GM19463 (cell line): Measurements from ENCODE around the gene PCNX3.

Experiments used
- ATAC-seq: cut with Tn5 transposase; IDR thresholded peaks from one replicate; pipeline ENCODE4 v1.9.1; 2021; ENCODE audit warnings: mild to moderate bottlenecking, moderate library complexity; ENCODE audit not compliant: unreplicated experiment

Gene PCNX3

DNA sequence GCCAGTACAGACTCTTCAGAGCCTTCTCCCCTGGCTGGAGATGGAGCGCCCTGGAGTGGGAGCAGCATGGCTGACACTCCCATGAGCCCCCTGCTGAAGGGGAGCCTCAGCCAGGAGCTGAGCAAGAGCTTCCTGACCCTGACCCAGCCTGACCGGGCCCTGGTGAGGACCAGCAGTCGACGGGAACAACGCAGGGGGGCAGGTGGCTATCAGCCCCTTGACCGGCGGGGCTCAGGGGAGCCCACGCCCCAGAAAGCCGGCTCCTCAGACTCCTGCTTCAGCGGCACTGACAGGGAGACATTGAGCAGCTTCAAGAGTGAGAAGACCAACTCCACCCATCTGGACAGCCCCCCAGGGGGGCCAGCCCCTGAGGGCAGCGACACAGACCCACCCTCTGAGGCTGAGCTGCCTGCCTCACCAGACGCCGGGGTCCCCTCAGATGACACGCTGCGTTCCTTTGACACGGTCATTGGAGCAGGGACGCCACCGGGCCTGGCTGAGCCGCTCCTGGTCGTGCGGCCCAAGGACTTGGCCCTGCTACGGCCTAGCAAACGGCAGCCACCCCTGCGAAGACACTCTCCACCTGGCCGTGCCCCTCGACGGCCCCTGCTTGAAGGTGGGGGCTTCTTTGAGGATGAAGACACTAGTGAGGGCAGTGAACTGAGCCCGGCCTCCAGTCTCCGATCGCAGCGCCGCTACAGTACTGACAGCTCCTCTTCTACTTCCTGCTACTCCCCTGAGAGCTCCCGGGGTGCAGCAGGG, 2.6 kb downstream of the PCNX3 start:
- no peak for ATAC-seq

DNA sequence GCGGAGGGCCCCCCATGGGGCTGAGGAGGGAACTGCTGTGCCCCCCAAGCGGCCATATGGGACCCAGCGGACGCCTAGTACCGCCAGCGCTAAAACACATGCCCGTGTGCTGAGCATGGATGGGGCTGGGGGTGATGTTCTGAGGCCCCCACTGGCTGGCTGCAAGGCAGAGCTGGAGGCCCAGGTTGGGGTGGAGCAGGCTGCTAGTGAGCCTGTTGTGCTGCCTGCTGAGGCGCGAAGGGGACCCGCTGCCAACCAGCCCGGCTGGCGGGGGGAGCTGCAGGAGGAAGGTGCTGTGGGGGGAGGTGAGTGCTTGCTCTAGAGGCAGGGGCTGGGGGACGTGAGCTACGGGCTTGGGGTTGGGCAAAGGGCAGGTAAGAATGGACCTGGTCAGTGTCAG, 3.2 kb downstream of the PCNX3 start:
- no peak for ATAC-seq

DNA sequence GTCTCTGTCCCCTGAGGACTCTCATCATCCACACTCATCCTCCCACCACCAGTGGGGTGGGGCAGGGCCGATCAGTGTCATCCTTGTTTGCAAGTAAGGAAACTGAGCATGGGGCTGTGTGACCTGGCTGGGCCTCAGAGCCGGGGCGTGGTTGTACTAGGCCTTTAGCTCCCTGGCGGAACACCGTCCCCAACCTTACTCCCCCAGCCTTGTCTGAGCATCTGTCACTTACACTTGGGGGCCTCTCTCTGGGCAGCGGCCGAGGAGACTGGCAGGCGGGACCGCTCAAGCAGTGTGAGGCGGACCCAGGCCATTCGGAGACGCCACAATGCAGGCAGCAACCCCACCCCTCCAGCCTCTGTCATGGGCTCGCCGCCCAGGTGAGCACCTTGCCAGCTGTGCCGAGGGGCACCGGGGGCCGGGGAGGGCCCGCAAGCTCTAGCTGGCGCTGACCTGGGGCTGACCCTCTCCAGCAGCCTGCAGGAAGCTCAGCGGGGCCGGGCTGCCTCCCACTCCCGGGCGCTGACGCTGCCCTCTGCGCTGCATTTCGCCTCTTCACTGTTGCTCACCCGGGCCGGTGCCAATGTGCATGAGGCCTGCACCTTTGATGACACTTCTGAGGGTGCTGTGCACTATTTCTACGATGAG, 3.8 kb downstream of the PCNX3 start:
- no peak for ATAC-seq

DNA sequence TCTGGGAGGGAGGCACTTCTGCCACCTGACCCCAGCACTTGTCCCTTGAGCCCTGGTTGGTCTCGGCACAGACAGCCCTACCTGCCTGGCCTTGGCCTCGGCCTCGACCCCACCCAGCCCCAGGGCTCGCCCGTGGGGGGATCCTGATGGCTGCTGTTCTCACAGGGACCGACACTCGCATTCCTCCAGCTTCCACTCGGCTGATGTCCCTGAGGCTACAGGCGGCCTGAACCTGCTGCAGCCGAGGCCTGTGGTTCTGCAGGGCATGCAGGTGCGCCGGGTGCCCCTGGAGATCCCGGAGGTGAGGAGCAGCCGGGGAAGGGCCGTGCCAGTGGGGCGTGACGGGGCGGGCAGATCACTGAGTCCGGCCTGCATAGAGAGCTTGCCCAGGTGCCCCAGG, 5.1 kb downstream of the PCNX3 start:
- no peak for ATAC-seq

DNA sequence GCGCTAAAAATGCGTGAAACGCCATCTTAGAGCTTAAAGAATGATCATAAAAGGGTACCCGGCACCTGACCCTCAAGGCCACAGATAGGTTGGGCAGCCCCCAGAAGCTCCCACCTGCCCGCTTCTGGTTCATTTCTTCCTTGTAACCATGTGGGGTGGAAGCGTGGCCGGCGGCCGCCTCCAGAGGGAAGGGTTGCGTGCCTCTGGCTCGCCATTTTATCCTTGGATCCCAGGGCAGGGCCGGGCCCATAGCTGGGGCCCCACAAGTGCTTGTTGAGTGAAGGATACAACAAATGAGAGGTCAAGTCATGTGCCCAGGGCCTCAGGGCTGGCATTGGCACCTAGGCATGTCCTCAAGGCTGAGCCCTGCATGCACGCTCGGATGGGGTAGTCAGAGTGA, 5.9 kb downstream of the PCNX3 start:
- no peak for ATAC-seq

DNA sequence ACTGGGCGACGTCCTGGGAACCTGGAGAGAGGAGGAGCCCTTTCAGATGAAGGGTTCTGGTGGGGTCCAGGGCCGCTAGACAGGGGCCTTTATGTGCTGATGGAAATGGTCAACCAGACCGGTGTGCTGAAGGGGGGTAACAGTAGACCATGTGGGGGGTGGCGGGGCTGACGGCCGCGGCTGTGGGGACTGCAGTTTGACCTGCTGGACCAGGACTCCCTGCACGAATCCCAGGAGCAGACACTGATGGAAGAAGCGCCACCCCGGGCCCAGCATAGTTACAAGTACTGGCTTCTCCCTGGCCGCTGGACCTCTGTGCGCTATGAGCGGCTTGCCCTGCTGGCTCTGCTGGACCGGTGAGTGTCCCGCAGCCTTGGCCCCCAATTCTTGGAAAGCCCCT, 6.4 kb downstream of the PCNX3 start:
- ATAC-seq, result no peak

DNA sequence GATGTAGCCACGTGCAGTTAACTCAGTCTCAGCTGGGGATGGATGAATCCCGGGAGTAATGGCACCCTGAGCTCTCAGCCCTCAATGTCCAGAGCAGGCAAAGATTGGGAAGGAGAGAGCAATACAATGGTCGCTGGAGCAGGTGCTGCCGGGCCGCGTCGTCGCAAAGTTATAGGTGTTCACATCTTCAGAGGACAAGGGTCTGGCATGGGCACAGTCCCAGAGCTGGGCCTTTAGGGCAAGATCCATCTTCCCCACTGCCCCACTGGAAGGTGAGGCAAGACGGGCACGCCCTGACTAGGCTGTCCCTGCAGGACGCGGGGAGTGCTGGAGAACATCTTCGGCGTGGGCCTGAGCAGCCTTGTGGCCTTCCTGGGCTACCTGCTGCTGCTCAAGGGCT, 7.6 kb downstream of the PCNX3 start:
- ATAC-seq, result no peak

DNA sequence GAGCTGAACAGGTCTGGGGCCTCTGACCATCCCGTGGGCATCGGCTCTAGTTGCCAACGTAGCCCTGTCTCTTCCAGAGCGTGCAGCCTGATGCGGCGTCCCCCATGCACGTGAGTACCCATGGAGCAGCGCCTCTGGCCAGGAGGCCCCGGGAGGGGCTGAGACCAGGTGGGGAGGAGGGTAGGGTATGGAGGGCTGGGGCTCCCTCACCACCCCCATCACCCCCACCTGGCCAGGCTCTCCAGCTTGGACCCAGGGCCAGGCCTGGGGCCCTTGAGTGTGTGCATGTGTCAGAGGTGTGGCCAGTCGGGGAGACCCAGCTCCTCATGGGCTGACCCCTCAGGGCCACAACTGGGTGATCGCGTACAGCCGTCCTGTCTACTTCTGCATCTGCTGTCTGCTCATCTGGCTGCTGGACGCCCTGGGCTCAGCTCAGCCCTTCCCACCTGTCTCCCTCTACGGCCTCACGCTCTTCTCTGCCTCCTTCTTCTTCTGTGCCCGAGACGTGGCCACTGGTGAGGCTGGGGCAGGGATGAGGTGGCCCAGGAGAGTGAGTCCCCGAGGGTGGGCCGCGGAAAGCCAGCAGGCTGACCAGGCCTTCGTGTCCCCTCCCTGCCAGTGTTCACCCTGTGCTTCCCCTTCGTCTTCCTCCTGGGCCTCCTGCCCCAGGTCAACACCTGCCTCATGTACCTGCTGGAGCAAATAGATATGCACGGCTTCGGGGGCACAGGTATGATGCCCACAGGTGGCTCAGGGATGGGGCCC, 8.5 kb downstream of the PCNX3 start:
- ATAC-seq, result no peak

DNA sequence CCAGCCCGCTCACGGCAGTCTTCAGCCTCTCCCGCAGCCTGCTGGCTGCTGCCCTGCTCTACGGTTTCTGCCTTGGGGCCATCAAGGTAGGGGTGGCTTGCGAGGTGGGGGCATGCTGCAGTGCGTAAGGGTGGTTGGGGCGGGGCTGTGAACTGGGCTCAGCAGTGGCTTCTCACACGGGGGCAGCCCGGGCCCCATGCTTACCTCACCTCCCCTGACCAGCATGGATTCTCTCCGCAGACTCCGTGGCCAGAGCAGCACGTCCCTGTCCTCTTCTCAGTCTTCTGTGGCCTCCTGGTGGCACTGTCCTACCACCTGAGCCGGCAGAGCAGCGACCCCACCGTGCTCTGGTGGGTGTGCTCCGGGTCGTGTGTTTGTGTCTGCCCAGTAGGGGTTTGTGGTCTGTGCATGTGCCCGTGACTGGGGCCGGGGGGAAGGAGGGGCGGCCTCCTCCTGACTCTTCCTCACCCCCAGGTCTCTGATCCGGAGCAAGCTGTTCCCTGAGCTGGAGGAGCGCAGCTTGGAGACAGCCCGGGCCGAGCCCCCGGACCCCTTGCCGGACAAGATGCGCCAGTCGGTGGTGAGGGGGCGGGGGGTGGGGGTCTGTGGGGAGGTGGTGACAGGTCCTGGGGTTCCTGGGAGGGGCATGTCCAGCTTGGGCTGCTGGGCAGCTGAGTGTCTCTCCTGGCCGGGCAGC, 9.5 kb downstream of the PCNX3 start:
- no peak for ATAC-seq

DNA sequence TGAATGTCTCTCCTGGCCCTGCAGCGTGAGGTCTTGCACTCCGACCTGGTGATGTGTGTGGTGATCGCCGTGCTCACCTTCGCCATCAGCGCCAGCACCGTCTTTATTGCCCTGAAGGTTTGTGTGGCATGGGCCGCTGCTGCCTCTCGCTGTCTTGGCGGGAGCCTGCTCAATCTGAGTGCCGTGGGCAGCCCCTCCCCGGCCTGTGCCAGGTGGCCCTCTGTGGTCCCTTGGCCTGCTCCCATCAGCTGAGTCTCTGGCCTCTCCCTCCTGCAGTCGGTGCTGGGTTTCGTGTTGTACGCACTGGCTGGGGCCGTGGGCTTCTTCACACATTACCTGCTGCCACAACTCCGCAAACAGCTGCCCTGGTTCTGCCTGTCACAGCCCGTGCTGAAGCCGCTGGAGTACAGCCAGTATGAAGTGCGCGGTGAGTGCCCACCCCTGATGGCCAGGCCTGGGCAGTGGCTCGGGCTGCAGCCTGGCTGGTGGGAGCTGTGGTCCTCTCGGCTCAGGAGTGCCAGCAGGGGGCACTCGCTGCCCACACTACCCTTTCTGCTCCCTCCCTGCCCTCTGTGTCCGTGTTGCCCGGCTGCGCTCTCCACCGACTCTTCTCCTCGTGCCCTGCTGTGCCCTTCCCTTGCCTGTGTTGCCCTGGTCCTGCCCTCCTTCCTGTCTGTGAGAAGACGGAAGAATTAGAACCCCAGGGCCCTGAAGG, 10.2 kb downstream of the PCNX3 start:
- ATAC-seq, result no peak

DNA sequence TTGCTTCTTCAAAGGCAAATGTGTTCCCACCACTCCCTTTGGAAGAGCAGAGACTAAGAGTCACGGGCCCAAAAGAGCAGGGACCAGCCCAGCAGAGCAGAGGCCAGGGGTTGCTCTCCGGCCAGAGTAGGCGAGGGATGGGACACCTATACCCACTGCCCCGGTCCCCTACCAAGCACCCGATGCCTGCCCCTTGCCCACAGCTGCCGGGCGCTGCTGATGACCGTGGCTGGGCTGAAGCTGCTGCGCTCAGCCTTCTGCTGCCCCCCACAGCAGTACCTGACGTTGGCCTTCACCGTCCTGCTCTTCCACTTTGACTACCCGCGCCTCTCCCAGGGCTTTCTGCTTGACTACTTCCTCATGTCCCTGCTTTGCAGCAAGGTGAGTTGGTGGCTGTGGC, 11.6 kb downstream of the PCNX3 start:
- no peak for ATAC-seq

DNA sequence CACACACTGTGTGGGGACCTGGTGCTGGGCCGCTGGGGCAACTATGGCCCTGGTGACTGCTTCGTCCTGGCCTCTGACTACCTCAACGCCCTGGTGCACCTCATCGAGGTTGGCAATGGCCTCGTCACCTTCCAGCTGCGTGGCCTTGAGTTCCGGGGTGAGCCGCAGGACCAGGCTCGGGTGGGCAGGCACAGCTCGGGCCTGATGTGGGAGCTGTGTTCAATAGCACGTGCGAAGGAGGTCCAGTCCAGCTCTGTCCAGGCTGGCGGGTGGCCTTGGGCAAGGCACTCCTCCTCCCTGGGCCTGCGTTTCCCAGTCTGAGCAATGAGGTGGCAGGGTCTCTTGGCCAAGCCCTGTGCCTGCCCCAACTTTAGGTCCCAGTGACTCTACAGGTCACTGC, 14.0 kb downstream of the PCNX3 start:
- no peak for ATAC-seq

DNA sequence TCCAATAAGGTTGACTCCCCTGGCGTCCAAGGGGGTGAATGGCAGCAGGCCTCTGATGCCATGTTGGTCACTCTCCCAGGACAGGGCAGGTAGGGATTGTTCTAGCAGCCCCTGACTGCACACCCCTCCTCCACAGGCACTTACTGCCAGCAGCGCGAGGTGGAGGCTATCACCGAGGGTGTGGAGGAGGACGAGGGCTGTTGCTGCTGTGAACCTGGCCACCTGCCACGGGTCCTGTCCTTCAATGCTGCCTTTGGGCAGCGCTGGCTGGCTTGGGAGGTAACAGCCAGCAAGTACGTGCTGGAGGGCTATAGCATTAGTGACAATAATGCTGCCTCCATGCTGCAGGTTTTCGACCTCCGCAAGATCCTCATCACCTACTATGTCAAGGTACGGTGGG, 14.6 kb downstream of the PCNX3 start:
- ATAC-seq, result no peak

DNA sequence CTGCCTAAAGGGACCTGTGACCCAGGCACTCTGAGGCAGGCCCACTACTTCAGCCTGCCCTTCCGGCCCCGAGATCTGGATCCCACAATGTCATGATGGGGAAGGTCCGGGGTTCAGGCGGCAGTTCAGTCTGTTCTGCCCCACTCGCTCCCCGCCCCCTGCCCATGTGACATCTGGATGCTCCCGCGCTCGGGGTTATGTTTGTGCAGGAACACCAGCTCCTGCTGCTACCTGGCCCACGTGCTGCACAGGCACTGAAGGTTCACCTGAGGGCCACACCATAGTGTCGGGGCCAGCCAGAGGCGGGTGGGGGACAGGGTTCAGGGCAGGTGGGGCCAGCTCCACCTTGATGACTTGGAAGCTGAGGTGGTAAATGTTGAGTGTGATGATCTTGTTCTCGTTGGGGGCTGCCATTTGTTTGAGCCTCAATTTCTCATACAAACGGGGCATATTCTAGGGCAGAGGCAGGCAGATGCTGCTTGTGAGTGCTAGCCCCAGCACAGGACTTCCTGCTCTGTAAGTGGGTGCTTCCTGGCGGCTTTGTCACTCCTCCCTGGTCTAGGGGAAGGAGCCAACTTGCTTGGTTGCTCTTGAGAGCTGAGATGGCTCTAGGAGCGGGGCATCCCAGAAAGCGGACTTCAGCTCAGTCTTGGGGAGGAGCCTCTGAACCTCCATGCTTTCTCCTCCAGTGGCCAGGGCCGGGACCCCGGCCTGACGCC, 18.0 kb downstream of the PCNX3 start:
- no peak for ATAC-seq

DNA sequence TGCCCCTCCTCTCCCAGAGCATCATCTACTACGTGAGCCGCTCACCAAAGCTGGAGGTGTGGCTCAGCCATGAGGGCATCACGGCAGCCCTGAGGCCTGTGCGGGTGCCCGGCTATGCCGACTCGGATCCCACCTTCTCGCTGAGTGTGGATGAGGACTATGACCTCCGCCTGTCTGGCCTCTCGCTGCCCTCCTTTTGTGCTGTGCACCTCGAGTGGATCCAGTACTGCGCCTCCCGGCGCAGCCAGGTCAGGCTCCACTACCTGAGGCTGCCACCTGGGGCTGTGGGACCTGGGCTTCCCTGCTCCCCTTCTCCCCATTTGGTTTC, 18.5 kb downstream of the PCNX3 start:
- ATAC-seq, result no peak

DNA sequence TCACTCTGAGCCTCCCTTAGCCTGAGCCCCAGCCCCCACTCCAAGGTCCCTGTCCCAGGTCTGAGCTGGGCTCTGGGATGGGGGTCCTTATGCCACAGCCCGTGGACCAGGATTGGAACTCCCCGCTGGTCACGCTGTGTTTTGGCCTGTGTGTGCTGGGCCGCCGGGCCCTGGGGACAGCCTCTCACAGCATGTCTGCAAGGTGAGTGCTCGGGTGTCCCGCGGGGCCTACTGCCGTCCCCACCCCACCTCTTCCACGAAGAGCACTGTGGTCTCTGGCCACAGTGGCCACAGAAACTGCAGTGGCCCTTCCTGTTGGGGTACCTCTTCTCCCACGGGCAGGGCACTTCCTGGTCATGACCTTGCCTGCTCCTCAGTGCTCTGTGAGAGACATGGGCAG, 18.9 kb downstream of the PCNX3 start:
- ATAC-seq, result no peak

DNA sequence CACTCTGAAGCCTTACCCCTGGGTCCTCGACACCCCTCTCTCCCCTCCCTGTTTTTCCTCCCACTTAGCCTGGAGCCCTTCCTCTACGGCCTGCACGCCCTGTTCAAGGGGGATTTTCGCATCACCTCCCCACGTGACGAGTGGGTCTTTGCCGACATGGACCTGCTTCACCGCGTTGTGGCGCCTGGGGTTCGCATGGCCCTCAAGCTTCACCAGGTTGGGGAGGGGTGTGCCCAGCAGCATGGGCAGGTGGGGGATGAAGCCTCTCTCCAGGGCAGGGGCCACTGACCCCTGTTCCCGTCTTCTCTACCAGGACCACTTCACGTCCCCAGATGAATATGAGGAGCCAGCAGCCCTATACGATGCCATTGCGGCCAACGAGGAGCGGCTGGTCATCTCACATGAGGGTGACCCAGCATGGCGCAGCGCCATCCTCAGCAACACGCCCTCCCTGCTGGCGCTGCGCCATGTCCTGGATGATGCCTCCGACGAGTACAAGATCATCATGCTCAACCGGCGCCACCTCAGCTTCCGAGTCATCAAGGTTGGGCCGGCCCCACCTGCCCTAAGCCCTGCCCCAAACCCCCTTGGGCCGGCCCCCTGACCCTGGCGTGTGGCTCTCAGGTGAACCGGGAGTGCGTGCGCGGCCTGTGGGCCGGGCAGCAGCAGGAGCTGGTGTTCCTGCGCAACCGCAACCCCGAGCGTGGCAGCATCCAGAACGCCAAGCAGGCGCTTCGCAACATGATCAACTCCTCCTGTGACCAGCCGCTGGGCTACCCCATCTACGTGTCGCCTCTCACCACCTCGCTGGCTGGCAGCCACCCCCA, 19.5 kb downstream of the PCNX3 start:
- no peak for ATAC-seq

DNA sequence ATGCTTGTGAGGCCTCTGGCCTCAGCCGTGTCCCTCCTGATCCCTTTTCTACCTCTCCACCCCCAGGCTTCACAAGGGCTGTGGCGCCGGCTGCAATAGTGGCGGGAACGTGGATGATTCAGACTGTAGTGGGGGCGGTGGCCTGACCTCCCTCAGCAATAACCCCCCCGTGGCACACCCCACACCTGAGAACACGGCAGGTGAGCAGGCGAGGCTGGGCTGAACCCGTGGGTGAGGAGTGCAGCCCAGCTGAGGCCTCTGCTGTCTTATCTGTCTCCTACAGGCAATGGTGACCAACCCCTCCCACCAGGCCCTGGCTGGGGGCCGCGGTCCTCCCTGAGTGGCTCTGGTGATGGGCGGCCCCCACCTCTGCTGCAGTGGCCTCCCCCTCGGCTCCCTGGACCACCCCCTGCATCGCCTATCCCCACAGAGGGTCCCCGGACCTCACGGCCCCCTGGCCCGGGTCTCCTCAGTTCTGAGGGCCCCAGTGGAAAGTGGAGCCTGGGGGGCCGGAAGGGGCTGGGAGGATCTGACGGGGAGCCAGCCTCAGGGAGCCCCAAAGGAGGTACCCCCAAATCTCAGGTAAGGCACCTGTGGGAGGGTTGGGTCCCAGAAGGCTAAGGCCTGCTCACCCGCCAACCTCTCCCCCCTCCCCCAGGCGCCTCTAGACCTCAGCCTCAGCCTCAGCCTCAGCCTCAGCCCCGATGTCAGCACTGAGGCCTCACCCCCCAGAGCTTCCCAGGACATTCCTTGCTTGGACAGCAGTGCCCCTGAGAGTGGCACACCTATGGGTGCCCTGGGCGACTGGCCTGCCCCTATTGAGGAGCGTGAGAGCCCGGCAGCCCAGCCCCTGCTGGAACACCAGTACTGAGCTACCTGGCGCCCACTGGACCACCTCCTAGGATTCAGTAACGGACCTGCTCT, 20.8 kb downstream of the PCNX3 start:
- ATAC-seq, result no peak
